ENCODE results near the gene GCC2. TPM values are rescaled to one million over a fixed set of nuclear protein-coding genes. Genes with fewer than 3 reads are reported as not detected.

The GCC2 gene
- total and polyA plus RNA-seq, 2 of the 8 experiments (the other 6 are each of a cell fraction or from before 2014, with no cell fraction given) = 4.6 to 54.9 TPM

GRCh38 chr2:108404784-108405397 is 44.1 kb upstream of the GCC2 start:
- H3K9ac ChIP-seq (replicated peaks in 1 of 4; ENCODE audit: extremely low read depth in 1 of 4, low read depth in 3 of 4, low read length in 3 of 4) = no peak overlapping the region
- no peak overlapping the region for H3K56ac ChIP-seq (replicated peaks; ENCODE audit: insufficient read length, low read depth, low read length)
- peak overlapping the region; percentile 11; the same call in 1 of the 2 replicates for H3K18ac ChIP-seq (ENCODE audit: extremely low read depth, low read length)
- no peaks in the 10 kb centered on the region for H3K79me2 ChIP-seq (ENCODE audit: control insufficient read depth in 1 of 2, insufficient read depth in 2 of 2, low read length in 2 of 2)
- no peak overlapping the region for H4K91ac ChIP-seq (replicated peaks; ENCODE audit: insufficient read length, low read length)
- no peak overlapping the region for H4K8ac ChIP-seq (ENCODE audit: extremely low read depth, insufficient read depth, low read length)
- H3K4me2 ChIP-seq (ENCODE audit: insufficient read depth in 1 of 2, low read depth in 2 of 2, low read length in 2 of 2) = no peak overlapping the region
- H3K27ac ChIP-seq (ENCODE audit: low read depth, low read length) = peak overlapping the region; percentile 73
- no peak overlapping the region for H2AK5ac ChIP-seq (ENCODE audit: low read depth, low read length)
- H3K27me3 ChIP-seq (replicated peaks in 1 of 4; ENCODE audit: control insufficient read depth in 3 of 4, extremely low read depth in 1 of 4, insufficient read depth in 3 of 4, low read length in 3 of 4) = no peaks in the 10 kb centered on the region
- no peak overlapping the region for H3K4me3 ChIP-seq (ENCODE audit: extremely low read depth in 1 of 4, insufficient read depth in 2 of 4, low read depth in 3 of 4, low read length in 4 of 4)
- peak overlapping the region; percentile 78 for H2BK120ac ChIP-seq (replicated peaks; ENCODE audit: low read depth, low read length)
- no peaks in the 10 kb centered on the region for H3K79me1 ChIP-seq (ENCODE audit: low read depth, low read length)
- H4K20me1 ChIP-seq (replicated peaks in 1 of 2; ENCODE audit: control insufficient read depth in 1 of 2, insufficient read depth in 2 of 2, low read length in 2 of 2) = no peaks in the 10 kb centered on the region
- H2BK5ac ChIP-seq (ENCODE audit: low read depth, low read length) = peak overlapping the region; percentile 79; the same call in 1 of the 2 replicates
- peak overlapping the region; percentile 80; the same call in 1 of the 2 replicates for H2AFZ ChIP-seq (ENCODE audit: low read length)
- H3K4ac ChIP-seq (replicated peaks; ENCODE audit: insufficient read length, low read depth, low read length) = no peak overlapping the region
- peaks cover 8% of the 10 kb centered on the region in 2 experiments for H3K9me3 ChIP-seq (ENCODE audit: insufficient read depth in 2 of 2, low read depth in 1 of 2, low read length in 1 of 2)
- H2BK12ac ChIP-seq (ENCODE audit: low read depth, low read length) = peak overlapping the region; percentile 51; the same call in 1 of the 2 replicates
- H3K23me2 ChIP-seq (ENCODE audit: low read depth, low read length) = no peaks in the 10 kb centered on the region; the same call in 1 of the 2 replicates
- peaks cover 0 to 10% (median under 1%) of the 10 kb centered on the region in 4 experiments; a peak in 1 of 7 replicates for H3K4me1 ChIP-seq (replicated peaks in 1 of 4; ENCODE audit: control insufficient read depth in 3 of 4, insufficient read depth in 4 of 4, low read length in 3 of 4)
- CTCF ChIA-PET (ENCODE audit: partially characterized antibody) = interaction anchor here (0.5 to 2.0 kb wide), 6 partner anchors 9 to 232 kb away, joined by 3 to 8 read pairs (median 4); partner anchors contain the start of gene GCC2
- WGBS, 2 experiments (ENCODE audit: extremely low coverage in 1 of 2, insufficient coverage in 1 of 2, insufficient read length in 1 of 2, insufficient replicate concordance in 2 of 2, low coverage in 1 of 2, low lambda C conversion rate in 2 of 2, missing lambda C conversion rate in 1 of 2) = 86% methylated on average over 4 of the region's 4 CpGs; no CpG with 5 or more reads in 1 of the 2 experiments
- no peak overlapping the region for H4K5ac ChIP-seq (ENCODE audit: insufficient read length, low read depth, low read length)
- no peak overlapping the region for H3K14ac ChIP-seq (ENCODE audit: insufficient read length)
- peak overlapping the region; percentile 64; the same call in 1 of the 2 replicates for H2BK20ac ChIP-seq (ENCODE audit: low read length)
- POLR2A ChIA-PET (ENCODE audit: partially characterized antibody) = interaction anchor here (0.5 to 3.0 kb wide), 6 partner anchors 13 to 129 kb away, joined by 3 to 18 read pairs (median 5); partner anchors contain the start of genes GCC2 and LIMS1
- peak; percentile 55 for FAIRE-seq
- no peak for DNase-seq (ENCODE audit: low read depth in 1 of 2, low spot score in 2 of 2)
- no peak overlapping the region for H3K23ac ChIP-seq (ENCODE audit: insufficient read length)
- H2BK15ac ChIP-seq (ENCODE audit: low read length) = no peak overlapping the region
- H3K36me3 ChIP-seq (ENCODE audit: control insufficient read depth in 2 of 4, insufficient read depth in 4 of 4, low read length in 3 of 4) = 0 out of 8 replicates have a peak, but pooled peaks cover 0 to 2% (median 0%) of the 10 kb centered on the region in 4 experiments
- TF ChIP-seq E2F6 (IDR thresholded peaks at IDR 0.05) (no peak), YY1 (IDR thresholded peaks at IDR 0.05; ENCODE audit: low read depth, low read length) (no peak), POU5F1 (IDR thresholded peaks at IDR 0.05; ENCODE audit: low read depth, low read length) (no peak), ASH2L (IDR thresholded peaks at IDR 0.05; ENCODE audit: low read length) (no peak), TBP (IDR thresholded peaks at IDR 0.05; ENCODE audit: low read depth, low read length) (no peak), FOSL1 (IDR thresholded peaks at IDR 0.05; ENCODE audit: insufficient read depth, low read depth, low read length) (no peak), POLR2A (IDR thresholded peaks at IDR 0.05; ENCODE audit: control extremely low read depth in 1 of 2, low read depth in 2 of 2, low read length in 2 of 2) (no peak), JUN (IDR thresholded peaks at IDR 0.05; ENCODE audit: low read depth, low read length) (no peak), RAD21 (IDR thresholded peaks at IDR 0.05 in 1 of 2, conservative IDR thresholded peaks at IDR 0.05 in 1 of 2; ENCODE audit: low read depth in 2 of 2, low read length in 2 of 2) (no peak), KDM4A (IDR thresholded peaks at IDR 0.05; ENCODE audit: low read depth, low read length, severe bottlenecking) (no peak), KDM5A (IDR thresholded peaks at IDR 0.05; ENCODE audit: low read length) (no peak), SAP30 (IDR thresholded peaks at IDR 0.05; ENCODE audit: insufficient read depth, insufficient replicate concordance, low read length) (no peak)
